B cell (primary cell): Measurements from ENCODE around the gene TRHDE. TPM values are rescaled to one million over a fixed set of nuclear protein-coding genes. Genes with fewer than 3 reads are reported as not detected.

ENCODE experiments used
- ATAC-seq: fragments of 200-7000 bp; cut with Tn5 transposase; one replicate; pipeline ENCODE4 v1.10.0; 2021; ENCODE audit warnings: low read depth, mild to moderate bottlenecking, moderate number of reproducible peaks, moderate library complexity
- CTCF ChIA-PET: fragments of 350-600 bp; sonication (Branson Sonifier 250); formaldehyde crosslinking; loops from one replicate; lab custom pipeline; 2021; ENCODE audit warnings: antibody characterized with exemption, inconsistent platforms; lab: Charles Lee
- POLR2A ChIA-PET: fragments of 350-600 bp; sonication (Branson Sonifier 250); formaldehyde crosslinking; loops from one replicate; lab custom pipeline; 2021; ENCODE audit warnings: antibody characterized with exemption; lab: Charles Lee
- DNase-seq: peaks from one replicate; pipeline ENCODE4 v3.0.0; 2013
- H2AFZ ChIP-seq: 2 replicates; pipeline ENCODE4 v1.6.1; 2012; ENCODE audit warnings: mild to moderate bottlenecking, low read depth, low read length; ENCODE audit not compliant: insufficient read depth, poor library complexity, severe bottlenecking
- H3K27ac ChIP-seq, 2 donors: 1 replicate in 1 of 2; 2 replicates in 1 of 2; pipeline ENCODE4 v1.5.1; 2012 to 2013; ENCODE audit warnings: low read length in 2 of 2, mild to moderate bottlenecking in 2 of 2, moderate library complexity in 1 of 2
- H3K27me3 ChIP-seq, 4 experiments: fragments of 200-600 bp in 1 of 4; sonication (generic) in 1 of 4; replicated peaks in 1 of 4; 1 replicate in 2 of 4; 2 replicates in 2 of 4; pipeline versions ENCODE4 v1.6.1 to v1.7.0; 2013 to 2016; ENCODE audit warnings: low read length in 3 of 4, mild to moderate bottlenecking in 2 of 4, mixed read lengths in 1 of 4, moderate library complexity in 1 of 4; ENCODE audit not compliant: insufficient read depth in 4 of 4, control insufficient read depth in 3 of 4; ENCODE audit errors: control extremely low read depth in 1 of 4
- H3K36me3 ChIP-seq, 2 experiments: replicated peaks in 1 of 2; 1 replicate in 1 of 2; 2 replicates in 1 of 2; pipeline versions ENCODE4 v1.6.1 to v1.7.1; 2013; ENCODE audit warnings: low read length in 1 of 2; ENCODE audit not compliant: insufficient read depth in 2 of 2, control insufficient read depth in 1 of 2; ENCODE audit errors: control extremely low read depth in 1 of 2, extremely low read depth in 1 of 2
- H3K4me1 ChIP-seq, 2 donors: fragments of 200-600 bp in 1 of 2; sonication (generic) in 1 of 2; 1 replicate in 1 of 2; 2 replicates in 1 of 2; pipeline versions ENCODE4 v1.5.1 to v1.6.1; 2013 to 2017; ENCODE audit warnings: low read length in 2 of 2; ENCODE audit not compliant: control insufficient read depth in 2 of 2, insufficient read depth in 2 of 2
- H3K4me2 ChIP-seq: replicated peaks from 2 replicates; pipeline ENCODE3; 2012; ENCODE audit warnings: mild to moderate bottlenecking, low read depth, low read length; ENCODE audit not compliant: poor library complexity, severe bottlenecking
- H3K4me3 ChIP-seq, 5 experiments: fragments of 200-600 bp in 1 of 5; sonication (generic) in 1 of 5; 1 replicate in 3 of 5; 2 replicates in 2 of 5; pipeline versions ENCODE4 v1.5.1 to v1.7.0; 2011 to 2016; ENCODE audit warnings: low read length in 4 of 5, mild to moderate bottlenecking in 4 of 5, low read depth in 2 of 5, control low read depth in 1 of 5, moderate library complexity in 1 of 5; ENCODE audit not compliant: insufficient read depth in 1 of 5; ENCODE audit errors: control extremely low read depth in 1 of 5, extremely low read depth in 1 of 5
- H3K79me2 ChIP-seq: fragments of 200-600 bp; sonication (generic); one replicate; pipeline ENCODE4 v1.6.0; 2016; ENCODE audit warnings: low read length; ENCODE audit not compliant: control insufficient read depth, insufficient read depth
- H3K9ac ChIP-seq: fragments of 200-600 bp; sonication (generic); 2 replicates; pipeline ENCODE4 v1.6.1; 2017; ENCODE audit warnings: mild to moderate bottlenecking, low read length, moderate library complexity
- H3K9me3 ChIP-seq, 3 donors: one replicate each; pipeline versions ENCODE4 v1.6.1 to v1.7.1; 2013; ENCODE audit warnings: low read length in 2 of 3; ENCODE audit not compliant: control insufficient read depth in 2 of 3, insufficient read depth in 1 of 3; ENCODE audit errors: control extremely low read depth in 1 of 3
- H4K20me1 ChIP-seq: 2 replicates; pipeline ENCODE4 v1.6.0; 2012; ENCODE audit warnings: mild to moderate bottlenecking, low read length; ENCODE audit not compliant: insufficient read depth, control insufficient read depth, poor library complexity, severe bottlenecking
- H3K27ac Mint-ChIP-seq: one replicate; pipeline ENCODE4 v1.8.0; 2021; ENCODE audit warnings: mixed read lengths
- H3K27me3 Mint-ChIP-seq: one replicate; pipeline ENCODE4 v1.8.0; 2021; ENCODE audit warnings: mixed read lengths
- H3K4me1 Mint-ChIP-seq: one replicate; pipeline ENCODE4 v1.8.0; 2021; ENCODE audit warnings: mixed read lengths
- H3K4me3 Mint-ChIP-seq: one replicate; pipeline ENCODE4 v1.8.0; 2021; ENCODE audit warnings: mixed read lengths
- H3K9me3 Mint-ChIP-seq: one replicate; pipeline ENCODE4 v1.8.0; 2022; ENCODE audit warnings: mixed read lengths; ENCODE audit not compliant: insufficient read depth
- CTCF ChIP-seq: fragments of 200-600 bp; IDR thresholded peaks from one replicate; pipeline ENCODE4 v1.8.0; 2022; ENCODE audit warnings: antibody characterized with exemption, mild to moderate bottlenecking
- EZH2 ChIP-seq: IDR thresholded peaks from 2 replicates; pipeline ENCODE4 v1.6.1; 2012; ENCODE audit warnings: borderline replicate concordance, low read depth, mild to moderate bottlenecking, moderate library complexity, low read length; ENCODE audit not compliant: insufficient read depth, poor library complexity, severe bottlenecking
- WGBS: methylation state at CpG from one replicate; pipeline ENCODE4 v1.1.5; 2013; ENCODE audit warnings: missing lambda C conversion rate; ENCODE audit not compliant: insufficient coverage; 5-methylcytosine and 5-hydroxymethylcytosine counted together
- intact Hi-C: fragments of 100-400 bp; cut with micrococcal nuclease; formaldehyde crosslinking; loops from one replicate; pipeline ENCODE4 v1.10.0; 2022
- polyA plus RNA-seq: library from polyadenylated mRNA; depleted of rRNA; stranded (reverse); fragments of >200 nt; gene quantifications from 2 replicates; pipeline ENCODE4 v1.2.3, GENCODE V29; 2012
- total RNA-seq, 2 donors: library from RNA; stranded (reverse); fragments of 120-200 nt in 1 of 2; gene quantifications; 1 replicate in 1 of 2; 2 replicates in 1 of 2; pipeline versions ENCODE4 v1.2.3 to v1.2.4, GENCODE V29; 2013 to 2022

The TRHDE gene
- total and polyA plus RNA-seq, 2 donors (not counting 1 experiment from before 2014, with no cell fraction given), result not detected

GRCh38 chr12:72684491-72684890 is 412.3 kb downstream of the TRHDE start:
- Histone ChIP-seq H3K79me2 (no peaks in the 10 kb centered on the region), H3K4me1 (no peaks in the 10 kb centered on the region), H3K27ac (no peak overlapping the region), H3K9me3 (no peaks in the 10 kb centered on the region), H2AFZ (no peak overlapping the region), H3K36me3 (no peaks in the 10 kb centered on the region), H4K20me1 (no peaks in the 10 kb centered on the region), H3K4me3 (no peak overlapping the region), H3K27me3 (no peaks in the 10 kb centered on the region), H3K9ac (no peak overlapping the region), H3K4me2 (no peak overlapping the region)
- no peak for ATAC-seq
- H3K4me1 Mint-ChIP-seq, result no peaks in the 10 kb centered on the region
- CTCF ChIA-PET, result no interaction called here
- intact Hi-C loops, result no loop called here
- H3K9me3 Mint-ChIP-seq, result no peaks in the 10 kb centered on the region
- TF ChIP-seq CTCF (no peak), EZH2 (no peak)
- DNase-seq, result no peak
- POLR2A ChIA-PET, result no interaction called here
- WGBS, result 100% methylated on average over 1 of the region's 4 CpGs
- no peaks in the 10 kb centered on the region for H3K27me3 Mint-ChIP-seq
- H3K27ac Mint-ChIP-seq, result no peak overlapping the region
- H3K4me3 Mint-ChIP-seq, result no peak overlapping the region

- no peak for TF ChIP-seq EZH2
- TF ChIP-seq CTCF, result no peak
- Mint-ChIP-seq H3K4me3 (no peak overlapping the region), H3K27me3 (no peaks in the 10 kb centered on the region), H3K4me1 (no peaks in the 10 kb centered on the region), H3K27ac (no peak overlapping the region), H3K9me3 (no peaks in the 10 kb centered on the region)
- Histone ChIP-seq H3K36me3 (no peaks in the 10 kb centered on the region), H3K27me3 (no peaks in the 10 kb centered on the region), H4K20me1 (no peaks in the 10 kb centered on the region), H3K9ac (no peak overlapping the region), H3K4me3 (no peak overlapping the region), H3K27ac (no peak overlapping the region), H3K9me3 (peaks cover 0 to 1% (median 0%) of the 10 kb centered on the region in 3 donors), H3K4me1 (no peaks in the 10 kb centered on the region), H2AFZ (no peak overlapping the region), H3K4me2 (no peak overlapping the region), H3K79me2 (no peaks in the 10 kb centered on the region)
- intact Hi-C loops, result no loop called here
- no CpG with 5 or more reads among the region's 2 CpGs for WGBS
- ATAC-seq (no peak), DNase-seq (no peak)
- POLR2A ChIA-PET, result no interaction called here
- CTCF ChIA-PET, result no interaction called here
Measured at GRCh38 chr12:72692338-72692737, 420.2 kb downstream of the TRHDE start.
